Esophagus squamous epithelium (tissue), 4 donors: Measurements from ENCODE around the gene DUXB.

Experiments used
- POLR2A ChIP-seq, 4 donors: fragments of 450-650 bp; IDR thresholded peaks; one replicate each; pipeline ENCODE4 v1.6.1; 2017; ENCODE audit warnings: antibody characterized with exemption in 4 of 4, mild to moderate bottlenecking in 4 of 4, moderate library complexity in 3 of 4
- TF ChIP-seq, protein P1 (sequence below), 6 experiments: fragments of 450-650 bp in 4 of 6; fragments of 200-600 bp in 2 of 6; sonication (generic) in 2 of 6; IDR thresholded peaks; one replicate each; pipeline ENCODE4 v1.5.1; 2016 to 2019; ENCODE audit warnings: antibody characterized with exemption in 6 of 6, mild to moderate bottlenecking in 4 of 6, moderate library complexity in 4 of 6

DNA sequence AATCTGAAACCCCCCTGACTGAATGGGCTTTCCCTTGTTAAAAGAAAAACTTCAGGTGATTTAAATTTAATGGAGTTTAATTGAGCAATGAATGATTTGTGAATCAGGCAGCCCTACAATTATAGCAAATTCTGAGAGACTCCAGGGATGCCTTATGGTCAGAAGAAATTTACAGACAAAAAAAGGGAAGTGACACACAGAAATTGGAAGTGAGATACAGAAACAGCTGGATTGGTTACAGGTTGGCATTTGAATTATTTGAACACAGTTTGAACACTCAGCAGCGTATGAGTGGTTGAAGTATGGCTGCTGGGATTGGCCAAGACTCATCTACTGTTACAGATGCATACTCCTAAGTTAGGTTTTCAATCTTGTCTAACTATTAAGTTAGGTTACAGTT is 44.0 kb upstream of the DUXB start:
- TF ChIP-seq, protein P1, sequence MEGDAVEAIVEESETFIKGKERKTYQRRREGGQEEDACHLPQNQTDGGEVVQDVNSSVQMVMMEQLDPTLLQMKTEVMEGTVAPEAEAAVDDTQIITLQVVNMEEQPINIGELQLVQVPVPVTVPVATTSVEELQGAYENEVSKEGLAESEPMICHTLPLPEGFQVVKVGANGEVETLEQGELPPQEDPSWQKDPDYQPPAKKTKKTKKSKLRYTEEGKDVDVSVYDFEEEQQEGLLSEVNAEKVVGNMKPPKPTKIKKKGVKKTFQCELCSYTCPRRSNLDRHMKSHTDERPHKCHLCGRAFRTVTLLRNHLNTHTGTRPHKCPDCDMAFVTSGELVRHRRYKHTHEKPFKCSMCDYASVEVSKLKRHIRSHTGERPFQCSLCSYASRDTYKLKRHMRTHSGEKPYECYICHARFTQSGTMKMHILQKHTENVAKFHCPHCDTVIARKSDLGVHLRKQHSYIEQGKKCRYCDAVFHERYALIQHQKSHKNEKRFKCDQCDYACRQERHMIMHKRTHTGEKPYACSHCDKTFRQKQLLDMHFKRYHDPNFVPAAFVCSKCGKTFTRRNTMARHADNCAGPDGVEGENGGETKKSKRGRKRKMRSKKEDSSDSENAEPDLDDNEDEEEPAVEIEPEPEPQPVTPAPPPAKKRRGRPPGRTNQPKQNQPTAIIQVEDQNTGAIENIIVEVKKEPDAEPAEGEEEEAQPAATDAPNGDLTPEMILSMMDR (IDR thresholded peaks at IDR 0.05): no peak
- no peak for TF ChIP-seq POLR2A (IDR thresholded peaks at IDR 0.05)
